DMS153 treated with DMSO at 0.1 percent for 48 hours (cell line): ENCODE data around the gene PCARE.

Experiments used
- DNase-seq: peaks from one replicate; lab custom pipeline; 2025; ENCODE audit not compliant: unreplicated experiment; lab: John Stamatoyannopoulos, UW

The PCARE gene

DNA sequence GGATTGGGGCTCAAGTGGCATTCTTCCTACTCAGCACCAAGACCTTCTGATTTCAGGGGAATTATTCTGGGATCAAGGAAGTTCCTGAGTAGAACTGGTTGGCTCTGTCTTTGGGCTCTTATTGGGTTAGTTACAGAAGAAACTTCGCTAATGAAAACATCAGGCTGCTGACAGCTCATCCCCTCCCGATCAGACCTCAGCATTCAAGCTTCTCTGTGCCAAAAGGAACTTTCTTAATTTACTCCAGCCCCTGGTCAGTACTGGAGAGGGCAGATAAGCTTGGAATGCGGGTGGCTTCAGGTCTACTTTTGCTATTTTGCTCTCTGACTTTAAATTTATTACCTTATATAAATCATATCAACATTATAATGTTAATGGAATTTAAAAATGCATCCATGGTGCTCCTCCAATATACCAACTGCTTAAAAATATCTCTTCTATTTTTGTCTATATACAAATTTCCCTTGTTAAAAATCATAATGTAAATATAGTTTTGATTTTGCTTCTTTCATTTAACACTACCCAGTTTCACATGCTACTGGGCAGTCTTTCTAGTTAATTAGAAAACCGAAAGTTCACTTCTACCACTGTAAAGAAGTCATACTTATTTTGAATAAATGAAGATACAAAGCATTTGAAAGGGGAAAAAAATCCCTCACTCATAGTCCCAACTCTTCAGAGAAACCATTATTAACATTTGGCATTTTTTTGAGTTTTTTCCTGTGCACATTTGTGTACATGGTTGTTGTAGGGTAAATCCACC is 34.4 kb downstream of the PCARE start:
- DNase-seq, result no peak

DNA sequence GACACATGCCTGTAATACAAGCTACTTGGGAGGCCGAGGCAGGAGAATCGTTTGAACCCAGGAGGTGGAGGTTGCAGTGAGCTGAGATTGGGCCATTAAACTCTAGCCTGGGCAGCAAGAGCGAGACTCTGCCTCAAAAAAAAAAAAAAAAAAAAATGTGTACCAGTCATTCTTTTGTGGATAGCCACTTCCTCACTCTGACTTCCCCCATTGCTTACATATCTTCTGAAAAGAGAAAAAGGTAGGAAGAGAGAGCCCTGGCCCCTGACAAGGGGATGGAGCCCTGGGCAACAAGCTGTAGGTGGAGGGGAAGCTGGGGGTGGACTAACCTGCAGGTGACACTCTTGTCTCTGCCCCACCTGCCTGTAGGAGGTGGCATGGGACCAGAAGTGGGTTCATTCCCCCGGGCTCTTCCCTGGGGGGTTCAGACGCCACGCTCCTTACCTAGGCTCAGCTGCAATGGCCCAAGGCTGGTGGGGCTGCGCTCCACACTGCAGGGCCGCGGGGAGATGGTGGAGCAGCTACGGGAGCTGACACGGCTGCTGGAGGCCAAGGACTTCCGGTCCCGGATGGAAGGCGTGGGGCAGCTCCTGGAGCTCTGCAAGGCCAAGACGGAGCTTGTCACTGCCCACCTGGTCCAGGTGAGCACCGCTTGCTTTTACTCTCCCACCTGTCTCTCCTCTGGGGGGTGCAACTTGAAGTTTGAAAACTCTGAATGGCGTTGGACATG is 39.1 kb downstream of the PCARE start:
- no peak for DNase-seq

DNA sequence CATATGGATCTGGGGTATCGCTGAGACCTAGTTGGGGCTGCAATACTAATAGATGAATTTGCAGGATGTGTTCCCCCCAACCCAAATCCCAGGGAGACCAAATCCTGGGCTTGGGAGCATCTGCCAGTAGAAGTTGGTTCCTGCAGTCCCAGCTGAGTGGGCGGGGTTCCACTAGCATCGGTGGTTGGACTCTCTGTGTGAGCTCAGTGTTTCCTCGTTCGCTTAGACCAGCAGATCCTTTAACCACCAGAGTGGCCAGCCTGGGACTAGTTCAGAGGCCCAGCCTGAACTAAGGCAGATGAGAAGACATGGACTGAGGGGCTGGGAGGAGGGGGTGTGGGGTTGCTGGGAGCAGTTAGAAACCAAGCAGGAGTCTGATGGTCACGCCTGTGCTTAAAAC is 40.7 kb downstream of the PCARE start:
- no peak for DNase-seq

DNA sequence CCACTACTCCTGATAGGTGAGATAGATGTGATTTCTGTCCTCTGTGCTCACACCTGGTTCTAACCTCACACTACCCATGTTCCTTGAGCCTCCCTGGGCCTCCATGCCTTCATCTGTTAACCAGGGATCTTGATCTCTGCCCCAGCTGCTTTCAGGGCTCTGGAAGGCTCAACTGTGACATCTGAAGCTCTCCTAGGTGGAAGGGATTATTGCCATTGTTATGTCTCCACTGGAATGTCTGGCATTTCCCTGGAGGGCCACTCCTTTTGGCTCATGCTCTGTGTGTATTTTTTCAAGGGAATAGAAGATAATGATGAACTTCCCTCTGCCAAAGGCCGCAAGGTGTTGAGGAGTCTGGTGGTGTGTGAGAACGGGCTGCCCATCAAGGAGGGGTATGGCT is 41.2 kb downstream of the PCARE start:
- DNase-seq, result no peak

DNA sequence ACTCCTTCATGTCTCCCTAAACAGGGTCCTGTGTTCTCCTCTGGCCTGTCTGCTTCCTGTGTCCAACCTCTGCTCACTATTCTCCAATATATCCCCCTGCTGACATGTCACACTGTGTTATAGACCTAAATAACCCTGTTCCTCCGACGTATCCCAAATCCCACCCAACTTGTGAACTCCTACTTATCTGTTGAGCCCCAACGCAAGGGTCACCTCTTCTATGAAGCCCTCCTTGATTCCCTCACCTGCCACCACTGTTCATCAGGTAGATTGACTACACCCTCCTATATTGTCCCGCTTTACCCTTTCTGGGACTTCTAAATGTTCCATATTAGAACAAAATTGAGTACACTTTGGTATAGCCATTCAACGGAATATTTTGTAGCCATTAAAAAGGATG is 42.1 kb downstream of the PCARE start:
- DNase-seq, result no peak

DNA sequence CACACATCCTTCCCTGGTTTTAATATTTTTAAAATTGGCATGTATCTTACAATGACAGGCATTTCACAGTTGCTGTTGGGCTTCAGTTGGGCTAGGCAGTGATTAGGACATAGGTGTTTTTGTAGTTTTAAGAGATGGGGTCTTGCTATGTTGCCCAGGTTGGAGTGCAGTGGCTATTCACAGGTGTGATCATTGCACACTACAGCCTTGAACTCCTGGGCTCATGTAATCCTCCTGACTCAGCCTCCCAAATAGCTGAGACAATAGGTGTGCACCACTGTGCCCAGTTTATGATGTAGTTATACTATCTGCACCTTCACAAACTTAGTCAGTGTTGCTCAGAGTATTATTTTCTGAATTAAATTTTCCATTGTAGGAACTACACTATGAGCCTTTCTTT is 43.3 kb downstream of the PCARE start:
- no peak for DNase-seq

DNA sequence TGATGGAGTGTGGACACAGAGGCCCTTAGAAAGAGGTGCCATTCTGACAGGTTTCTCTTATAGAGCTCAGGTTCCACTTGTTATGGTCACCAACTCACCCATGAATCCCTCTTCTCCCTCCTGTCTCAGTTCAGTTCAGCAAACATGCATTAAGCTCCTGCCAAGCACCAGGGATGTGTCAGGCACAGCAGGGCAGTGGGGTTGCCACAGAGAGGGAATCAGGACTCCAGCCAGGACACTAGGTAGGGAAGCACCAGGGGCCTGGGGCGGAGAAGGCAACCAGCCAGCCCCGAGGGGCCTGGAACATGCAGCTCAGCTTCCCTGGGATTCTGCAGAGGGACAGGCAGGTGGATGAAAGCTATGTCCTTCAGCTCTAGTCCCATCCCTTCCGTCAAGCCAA is 48.6 kb downstream of the PCARE start:
- DNase-seq, result no peak

DNA sequence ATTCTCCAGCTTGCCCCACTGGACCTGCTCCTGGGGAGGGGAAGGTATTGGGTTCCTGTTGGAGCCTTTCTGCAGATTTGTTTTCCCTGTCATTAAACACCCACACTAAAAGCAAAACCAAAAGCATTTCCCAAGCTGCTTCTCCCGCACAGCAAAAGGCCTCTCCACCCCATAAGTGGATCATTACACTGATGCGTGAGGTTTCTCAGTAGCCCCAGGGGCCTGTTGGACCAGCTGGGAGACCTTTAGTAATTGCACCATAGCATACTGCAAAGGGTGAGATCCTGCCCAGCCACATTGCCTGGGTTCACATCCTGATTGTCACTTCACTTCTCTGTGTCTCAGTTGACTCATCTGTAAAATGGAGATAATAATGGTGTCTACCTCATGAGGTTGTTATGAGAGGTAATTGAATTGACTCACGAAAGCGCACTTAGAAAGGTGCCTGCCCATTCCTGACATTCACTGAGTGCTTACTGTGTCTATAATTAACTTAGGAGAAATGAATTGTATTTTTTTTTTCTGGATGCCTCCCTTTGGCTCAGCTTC is 49.4 kb downstream of the PCARE start:
- DNase-seq, result no peak

DNA sequence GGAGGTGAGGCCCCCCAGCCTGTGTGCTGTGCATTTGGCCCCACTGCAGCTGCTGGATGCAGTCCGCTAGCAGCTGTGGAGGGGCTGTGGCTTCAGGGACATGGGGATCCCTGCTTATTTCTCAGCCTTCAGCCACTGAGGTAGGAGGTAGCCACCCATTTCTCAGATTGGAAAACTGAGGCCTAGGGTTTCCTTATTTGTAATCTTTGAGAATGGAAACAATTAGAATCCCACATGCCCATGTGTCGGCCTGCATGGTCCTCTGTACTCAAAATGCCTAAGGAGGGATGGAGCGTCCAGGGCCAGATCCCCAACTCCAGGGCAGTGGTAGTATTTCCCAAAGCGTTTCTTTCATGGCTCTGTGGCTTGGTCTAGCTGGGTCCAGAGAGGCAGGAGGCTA is 51.1 kb downstream of the PCARE start:
- no peak for DNase-seq

DNA sequence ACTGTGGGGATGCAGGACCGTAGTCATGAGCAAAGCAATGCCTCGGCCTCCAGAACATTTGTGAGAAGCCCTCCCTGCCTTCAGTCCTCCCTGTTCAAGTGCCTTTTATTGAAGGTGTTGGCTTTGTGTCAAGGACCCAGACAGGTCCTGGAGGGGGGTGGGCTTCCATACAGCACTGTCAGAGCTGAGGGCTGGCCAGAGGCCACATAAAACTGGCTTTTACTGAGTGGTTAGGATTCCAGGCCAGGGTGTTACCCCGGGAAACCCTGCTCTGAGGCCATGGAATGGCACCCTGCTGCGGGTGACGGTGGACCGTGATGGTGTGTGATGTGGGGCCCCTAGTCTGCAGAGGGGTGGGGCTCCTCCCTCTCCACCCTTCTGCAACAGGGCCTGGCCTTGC is 51.6 kb downstream of the PCARE start:
- DNase-seq, result no peak

DNA sequence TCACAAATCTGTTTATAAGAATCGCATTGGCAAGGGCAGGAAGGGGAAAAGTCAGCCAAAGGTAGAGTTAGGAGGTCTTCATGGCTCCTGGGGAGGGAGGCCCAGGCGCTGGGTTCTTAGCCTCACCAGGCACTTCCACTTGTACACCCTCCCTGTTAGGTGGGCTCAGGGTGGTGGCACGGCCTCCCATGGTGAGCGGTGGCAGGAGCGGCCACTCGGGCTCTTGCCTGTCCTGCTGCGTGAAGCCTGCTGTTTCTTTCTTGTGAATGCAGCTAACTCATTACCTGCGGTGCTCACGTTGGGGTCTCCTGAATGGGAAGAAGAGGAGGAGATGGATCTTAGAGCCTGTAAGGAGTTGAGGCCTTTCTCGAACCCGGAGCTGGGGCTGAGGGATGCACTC is 52.4 kb downstream of the PCARE start:
- no peak for DNase-seq

DNA sequence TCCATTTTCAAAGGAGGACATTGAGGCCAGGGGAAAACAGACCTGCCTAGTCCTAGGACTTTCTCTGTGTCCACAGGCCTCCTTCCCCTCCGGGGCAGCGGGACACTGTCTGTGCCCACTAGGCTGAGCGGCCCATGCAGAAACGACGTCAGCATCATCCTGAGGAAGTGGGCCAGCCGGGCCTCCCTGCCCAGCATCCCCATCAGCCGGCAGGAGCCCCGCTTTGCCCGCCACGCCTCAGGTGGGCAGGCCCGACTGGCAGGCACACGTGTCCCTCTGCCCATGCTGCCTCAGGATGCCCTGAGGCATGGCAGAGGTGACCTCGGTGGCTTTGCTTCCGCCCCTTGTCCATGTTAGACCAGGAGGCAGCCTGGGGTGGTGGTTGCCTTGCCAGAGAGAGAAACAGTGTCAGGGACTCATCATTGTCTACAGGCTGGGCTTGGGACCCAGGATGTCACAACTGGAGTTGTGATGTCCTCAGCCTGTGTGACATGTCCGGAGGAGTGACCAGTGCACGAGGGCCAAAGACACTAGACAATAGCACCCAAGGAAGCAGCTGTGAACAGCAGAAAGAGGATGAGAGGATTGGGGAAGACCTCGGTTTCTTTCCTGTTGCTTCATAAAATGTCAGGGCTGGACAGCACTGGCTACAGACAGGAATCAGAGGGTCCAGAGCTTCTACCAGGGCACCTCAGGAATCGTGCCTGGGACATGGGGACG is 56.4 kb downstream of the PCARE start:
- no peak for DNase-seq

DNA sequence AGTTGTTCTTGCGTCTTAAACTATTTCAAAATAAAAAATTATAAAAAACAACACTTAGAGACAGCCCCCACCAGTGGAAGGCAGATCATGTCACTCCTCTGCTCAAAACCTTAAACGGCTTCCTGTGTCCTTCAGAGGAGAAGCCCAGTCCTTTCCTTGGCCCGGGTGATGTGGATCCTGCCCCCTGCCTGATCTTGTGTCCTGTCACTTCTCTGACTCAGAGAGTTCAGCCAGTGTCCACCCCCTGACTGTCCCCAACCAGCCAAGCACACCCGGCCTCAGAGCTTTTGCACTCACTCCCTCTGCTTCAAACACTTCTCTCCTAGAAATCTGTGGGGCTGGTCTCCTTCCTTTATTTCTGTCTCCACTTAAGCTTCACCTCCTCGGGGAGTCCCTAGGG is 57.8 kb downstream of the PCARE start:
- DNase-seq, result no peak

DNA sequence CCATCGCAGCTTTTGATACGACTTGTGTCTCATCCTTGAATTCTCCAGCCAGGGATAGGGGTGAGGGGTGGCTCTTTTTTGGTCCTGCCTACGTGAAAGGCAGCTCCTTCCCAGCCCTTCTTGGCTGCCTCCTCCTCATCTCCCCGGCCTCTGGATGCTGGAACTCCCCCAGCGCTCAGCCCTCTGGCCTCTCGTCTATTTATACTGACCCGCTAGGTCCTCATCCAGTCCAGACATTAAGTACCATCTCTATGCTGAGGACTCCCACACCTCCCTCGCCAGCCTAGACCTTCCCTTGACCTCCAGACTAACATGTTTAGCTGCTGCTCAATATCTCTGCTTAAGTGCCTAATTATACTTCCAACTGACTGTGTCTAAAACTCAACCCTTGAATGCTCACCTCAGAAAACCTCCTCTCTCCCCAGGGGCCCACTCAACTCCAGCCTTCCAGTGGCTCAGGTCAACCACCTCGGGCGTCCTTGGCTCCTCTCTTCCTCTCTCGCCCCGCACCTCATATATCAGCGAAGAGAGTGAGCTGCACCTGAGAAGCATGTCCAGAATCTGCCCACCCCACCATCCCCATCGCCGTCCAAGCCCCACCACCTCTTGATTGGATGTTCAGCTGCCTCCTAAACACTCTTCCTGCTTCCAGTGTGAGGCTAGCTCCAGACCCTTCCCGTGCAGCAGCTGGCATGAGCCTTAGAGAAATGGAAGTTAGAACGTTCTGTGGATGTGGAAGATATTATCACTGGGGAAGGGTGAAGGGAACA is 58.4 kb downstream of the PCARE start:
- DNase-seq, result no peak

DNA sequence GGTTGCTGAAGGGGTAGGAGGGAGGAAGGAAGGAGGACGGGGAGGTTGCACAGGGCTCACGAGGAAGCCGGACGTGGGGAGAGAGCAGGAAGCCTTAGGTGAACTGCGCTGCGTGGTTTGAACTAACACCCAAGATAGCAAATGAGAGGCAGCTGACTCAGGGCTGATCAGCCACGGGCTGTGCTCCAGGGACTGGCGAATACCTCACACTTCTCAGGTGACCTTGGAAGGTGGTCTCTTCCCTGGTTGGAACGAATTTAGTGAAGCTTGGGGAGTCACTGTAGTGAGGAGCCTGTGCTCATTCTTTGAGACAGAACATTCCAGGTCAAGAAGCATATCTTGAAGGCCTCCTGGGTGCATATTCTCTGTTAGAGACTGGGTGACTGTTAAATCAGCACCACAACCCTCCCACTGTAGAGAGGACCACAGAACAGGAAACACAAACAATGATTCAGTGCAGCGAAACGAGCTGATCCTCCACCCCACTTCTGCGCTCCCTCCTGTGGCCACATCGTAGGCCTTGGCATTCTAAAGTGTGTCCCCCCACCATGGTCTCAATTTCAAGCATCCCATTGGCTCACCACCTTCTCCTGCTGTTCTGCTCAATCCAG is 59.4 kb downstream of the PCARE start:
- DNase-seq, result no peak

DNA sequence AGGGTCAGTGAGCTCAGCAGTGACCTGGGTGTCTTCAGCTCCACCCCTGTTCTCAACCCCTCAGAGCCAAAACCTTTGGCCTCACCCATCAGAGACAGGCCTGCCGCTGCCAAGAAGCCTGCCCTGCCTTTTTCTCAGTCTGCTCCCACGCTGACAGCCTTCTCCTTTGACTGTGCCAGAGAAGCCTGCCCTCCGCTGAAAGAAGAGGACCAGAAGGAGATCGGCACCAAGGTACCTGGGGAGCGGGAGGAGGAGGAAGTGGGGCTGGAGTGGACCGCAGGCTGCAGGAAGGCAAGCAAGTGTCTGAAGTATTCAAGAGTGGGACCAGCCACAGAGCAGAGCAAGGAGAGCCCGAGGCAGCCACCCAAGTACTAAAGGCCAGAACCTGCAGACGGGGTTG is 60.0 kb downstream of the PCARE start:
- DNase-seq, result no peak

DNA sequence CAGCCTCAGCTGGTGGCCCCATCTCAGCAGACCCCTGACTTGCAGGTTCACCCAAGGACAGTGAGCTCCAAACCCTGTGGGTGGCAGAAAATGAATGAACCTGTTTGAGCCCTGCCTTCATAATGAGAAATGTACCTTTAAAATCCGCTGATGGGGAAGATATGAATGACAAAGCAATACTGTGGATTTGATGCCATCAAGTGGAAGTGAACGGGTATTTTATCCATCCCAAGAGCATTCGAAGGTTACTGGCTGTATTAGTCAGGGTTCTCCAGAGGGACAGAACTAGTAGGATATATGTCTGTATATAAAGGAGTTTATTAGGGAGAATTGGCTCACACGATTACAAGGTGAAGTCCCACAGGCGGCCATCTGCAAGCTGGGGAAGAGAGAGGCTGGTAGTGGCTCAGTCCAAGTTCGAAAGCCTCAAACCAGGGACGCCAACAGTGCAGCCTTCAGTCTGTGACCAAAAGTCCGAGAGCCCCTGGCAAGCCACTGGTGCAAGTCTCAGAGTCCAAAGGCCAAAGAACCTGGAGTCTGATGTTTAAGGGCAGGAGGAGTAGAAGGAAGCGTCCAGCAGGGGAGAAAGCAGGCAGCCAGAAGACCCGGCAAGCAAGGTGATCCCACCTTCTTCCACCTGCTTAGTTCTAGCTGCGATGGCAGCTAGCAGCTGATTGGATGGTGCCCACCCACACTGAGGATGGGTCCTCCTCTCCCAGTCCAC is 61.1 kb downstream of the PCARE start:
- no peak for DNase-seq

DNA sequence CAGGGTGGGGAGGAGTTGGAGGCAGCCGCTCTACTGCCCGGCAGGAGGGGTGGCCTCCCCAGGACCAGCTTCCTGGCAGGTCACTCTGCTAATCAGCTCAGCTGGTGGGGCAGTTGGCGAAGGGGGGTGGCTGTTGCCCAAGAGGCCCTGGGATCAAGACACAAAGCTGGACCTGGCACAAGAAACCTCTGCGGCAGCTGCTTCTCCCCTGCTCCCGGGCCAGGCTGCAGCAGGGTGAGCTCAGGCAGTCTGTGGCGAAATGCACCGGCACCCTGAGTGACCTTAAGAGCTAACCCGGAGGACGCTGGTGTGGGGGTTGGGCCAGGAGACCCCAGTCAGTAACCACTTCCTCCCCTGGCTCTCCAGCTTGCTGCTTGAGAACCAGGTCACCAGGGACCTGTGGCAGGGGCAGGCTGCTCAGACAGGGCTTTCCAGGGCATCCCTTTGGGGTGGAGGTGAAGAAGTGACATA is 62.1 kb downstream of the PCARE start:
- DNase-seq, result no peak
